Measurements from ENCODE around the gene TMEM131L. TPM values are rescaled to one million over a fixed set of nuclear protein-coding genes. Genes with fewer than 3 reads are reported as not detected.

The TMEM131L gene
- total RNA-seq, 1 donor from 2014 or later = 18.9 TPM

GRCh38 chr4:153531976-153532626, 65.9 kb downstream of the TMEM131L start:
- H3K4me3 Mint-ChIP-seq (ENCODE audit: low read depth) = no peak overlapping the region
- DNase-seq (ENCODE audit: low spot score, unreplicated experiment) = no peak

GRCh38 chr4:153532636-153533035, 66.5 kb downstream of the TMEM131L start:
- no peak overlapping the region for H3K4me3 Mint-ChIP-seq (ENCODE audit: low read depth)
- no peak for DNase-seq (ENCODE audit: low spot score, unreplicated experiment)
- no peak overlapping the region for H3K27ac Mint-ChIP-seq
- no peaks in the 10 kb centered on the region for H3K27me3 Mint-ChIP-seq
- H3K9me3 Mint-ChIP-seq (ENCODE audit: low read depth) = no peaks in the 10 kb centered on the region
- H3K36me3 Mint-ChIP-seq (ENCODE audit: insufficient read depth) = peaks cover 2% of the 10 kb centered on the region
- H3K4me1 Mint-ChIP-seq (ENCODE audit: low read depth) = peaks cover 12% of the 10 kb centered on the region
- no peak for TF ChIP-seq CTCF (IDR thresholded peaks at IDR 0.05; ENCODE audit: unreplicated experiment)

More at GRCh38 chr4:153531976-153532626, 65.9 kb downstream of the TMEM131L start:
- H3K27me3 Mint-ChIP-seq = no peaks in the 10 kb centered on the region
- peaks cover 3% of the 10 kb centered on the region for H3K36me3 Mint-ChIP-seq (ENCODE audit: insufficient read depth)
- peaks cover 12% of the 10 kb centered on the region for H3K4me1 Mint-ChIP-seq (ENCODE audit: low read depth)
- no peaks in the 10 kb centered on the region for H3K9me3 Mint-ChIP-seq (ENCODE audit: low read depth)
- no peak overlapping the region for H3K27ac Mint-ChIP-seq
- no peak for TF ChIP-seq CTCF (IDR thresholded peaks at IDR 0.05; ENCODE audit: unreplicated experiment)

DNA sequence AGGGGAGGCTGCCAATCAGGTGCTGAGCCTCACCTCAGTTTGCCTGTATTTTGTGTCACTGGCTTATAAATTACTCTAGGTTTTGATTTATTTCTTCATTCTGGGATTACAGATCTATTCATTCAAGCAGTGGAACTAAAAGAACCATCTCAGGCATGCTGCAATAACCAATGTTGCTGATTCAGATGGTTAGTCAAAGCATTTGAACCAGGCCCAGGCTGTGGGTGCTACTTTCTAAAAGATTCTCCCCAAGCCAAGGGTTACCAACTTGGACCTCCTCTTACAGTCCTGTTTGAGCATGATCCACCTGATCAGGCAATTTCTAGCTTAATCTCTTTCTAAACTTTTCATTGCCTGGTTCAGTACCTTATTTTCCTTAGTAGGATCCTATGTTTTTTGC, 67.2 kb downstream of the TMEM131L start:
- H3K4me3 Mint-ChIP-seq (ENCODE audit: low read depth) = no peak overlapping the region
- no peaks in the 10 kb centered on the region for H3K9me3 Mint-ChIP-seq (ENCODE audit: low read depth)
- DNase-seq (ENCODE audit: low spot score, unreplicated experiment) = no peak
- H3K36me3 Mint-ChIP-seq (ENCODE audit: insufficient read depth) = peaks cover 1% of the 10 kb centered on the region
- TF ChIP-seq CTCF (IDR thresholded peaks at IDR 0.05; ENCODE audit: unreplicated experiment) = no peak
- peaks cover 12% of the 10 kb centered on the region for H3K4me1 Mint-ChIP-seq (ENCODE audit: low read depth)
- H3K27me3 Mint-ChIP-seq = no peaks in the 10 kb centered on the region
- H3K27ac Mint-ChIP-seq = no peak overlapping the region

DNA sequence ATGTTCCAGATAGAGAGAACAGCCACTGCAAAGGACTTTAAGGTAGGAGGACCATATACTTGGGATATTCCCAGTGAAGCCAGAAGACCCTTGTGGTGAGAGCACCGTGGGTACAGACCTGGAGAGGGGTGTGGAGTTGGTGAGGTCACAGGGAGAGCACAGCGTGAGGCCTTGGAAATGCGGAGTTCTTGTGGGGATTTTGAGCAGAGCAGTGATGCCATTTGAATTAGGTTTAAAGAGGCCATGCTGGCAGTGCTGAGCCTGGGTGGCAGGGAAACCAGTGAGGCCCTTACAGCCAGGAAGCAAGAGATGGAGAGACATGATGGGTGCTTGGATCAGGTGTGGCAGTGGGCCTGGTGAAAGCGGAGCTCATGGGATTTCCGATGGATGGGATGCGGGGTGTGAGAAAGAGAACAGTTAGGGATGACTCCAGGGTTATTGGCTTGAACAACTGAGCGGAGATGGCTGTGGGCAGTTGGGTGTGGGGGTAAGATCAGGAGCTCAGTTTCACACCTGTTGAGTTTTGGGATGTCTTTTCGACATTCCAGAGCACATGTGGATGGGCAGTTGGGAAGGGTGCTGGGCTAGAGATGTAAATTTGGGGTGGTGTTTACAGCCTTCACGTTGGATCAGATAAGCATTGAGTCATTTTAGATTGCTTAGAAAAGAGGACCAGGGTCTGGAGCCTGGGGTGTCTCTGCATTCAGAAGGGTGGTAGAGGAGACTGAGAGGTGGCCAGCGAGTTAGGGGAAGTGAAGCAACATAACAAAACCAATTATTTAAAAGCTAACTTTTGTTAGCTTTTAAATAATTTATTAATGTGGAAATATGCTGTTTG, 68.9 kb downstream of the TMEM131L start:
- Mint-ChIP-seq H3K27ac (no peak overlapping the region), H3K4me3 (ENCODE audit: low read depth) (no peak overlapping the region), H3K36me3 (ENCODE audit: insufficient read depth) (peaks cover 1% of the 10 kb centered on the region), H3K27me3 (no peaks in the 10 kb centered on the region), H3K4me1 (ENCODE audit: low read depth) (peaks cover 13% of the 10 kb centered on the region), H3K9me3 (ENCODE audit: low read depth) (no peaks in the 10 kb centered on the region)
- TF ChIP-seq CTCF (IDR thresholded peaks at IDR 0.05; ENCODE audit: unreplicated experiment) = no peak
- DNase-seq (ENCODE audit: low spot score, unreplicated experiment) = no peak

GRCh38 chr4:153535772-153536513, 69.8 kb downstream of the TMEM131L start:
- H3K4me1 Mint-ChIP-seq (ENCODE audit: low read depth) = peaks cover 16% of the 10 kb centered on the region
- TF ChIP-seq CTCF (IDR thresholded peaks at IDR 0.05; ENCODE audit: unreplicated experiment) = no peak
- H3K4me3 Mint-ChIP-seq (ENCODE audit: low read depth) = no peak overlapping the region
- no peak for DNase-seq (ENCODE audit: low spot score, unreplicated experiment)
- H3K36me3 Mint-ChIP-seq (ENCODE audit: insufficient read depth) = peaks cover 1% of the 10 kb centered on the region
- no peaks in the 10 kb centered on the region for H3K9me3 Mint-ChIP-seq (ENCODE audit: low read depth)
- no peak overlapping the region for H3K27ac Mint-ChIP-seq
- no peaks in the 10 kb centered on the region for H3K27me3 Mint-ChIP-seq

Data from progenitor cell of endocrine pancreas (in vitro differentiated cells).